ENCODE results near the gene NMNAT2.
"Not testable (repeated sequence)": the region's sequence is repeated elsewhere in the genome, so short reads cannot be mapped to it uniquely, and the experiment has no call there.

NMNAT2 gene

GRCh38 chr1:183288583-183288982 lies 129.6 kb downstream of the NMNAT2 start:
- no peak for DNase-seq (ENCODE audit: low read depth in 4 of 4, low spot score in 1 of 4)

GRCh38 chr1:183287191-183287675 lies 130.9 kb downstream of the NMNAT2 start:
- DNase-seq (ENCODE audit: low read depth in 4 of 4, low spot score in 1 of 4) = no peak

- no peak for DNase-seq (ENCODE audit: low read depth in 4 of 4, low spot score in 1 of 4)
These were observed 132.4 kb downstream of the NMNAT2 start for GRCh38 chr1:183285746-183286145.

- no peak for DNase-seq (ENCODE audit: low read depth in 4 of 4, low spot score in 1 of 4)
These were observed 132.9 kb downstream of the NMNAT2 start for GRCh38 chr1:183285256-183285655.

GRCh38 chr1:183284086-183284485 lies 134.1 kb downstream of the NMNAT2 start:
- no peak for DNase-seq (ENCODE audit: low read depth in 4 of 4, low spot score in 1 of 4)

GRCh38 chr1:183283286-183283685 lies 134.9 kb downstream of the NMNAT2 start:
- no peak for DNase-seq (ENCODE audit: low read depth in 4 of 4, low spot score in 1 of 4)

- no peak for DNase-seq (ENCODE audit: low read depth in 4 of 4, low spot score in 1 of 4)
These were observed 135.9 kb downstream of the NMNAT2 start for GRCh38 chr1:183282101-183282855.

GRCh38 chr1:183281553-183282091 lies 136.6 kb downstream of the NMNAT2 start:
- DNase-seq (ENCODE audit: low read depth in 4 of 4, low spot score in 1 of 4) = peak; percentile 33 to 62 (median 50)

- no peak for DNase-seq (ENCODE audit: low read depth in 4 of 4, low spot score in 1 of 4)
These were observed 137.1 kb downstream of the NMNAT2 start for GRCh38 chr1:183281039-183281438.

GRCh38 chr1:183279835-183280234 lies 138.3 kb downstream of the NMNAT2 start:
- no peak for DNase-seq (ENCODE audit: low read depth in 4 of 4, low spot score in 1 of 4)

GRCh38 chr1:183278739-183279591 lies 139.2 kb downstream of the NMNAT2 start:
- no peak for DNase-seq (ENCODE audit: low read depth in 4 of 4, low spot score in 1 of 4)

GRCh38 chr1:183277821-183278738 lies 140.1 kb downstream of the NMNAT2 start:
- DNase-seq (ENCODE audit: low read depth in 4 of 4, low spot score in 1 of 4) = no peak

- no peak for DNase-seq (ENCODE audit: low read depth in 4 of 4, low spot score in 1 of 4)
These were observed 141.6 kb downstream of the NMNAT2 start for GRCh38 chr1:183276386-183277080.

- no peak for DNase-seq (ENCODE audit: low read depth in 4 of 4, low spot score in 1 of 4)
These were observed 142.9 kb downstream of the NMNAT2 start for GRCh38 chr1:183275322-183275721.

- no peak for DNase-seq (ENCODE audit: low read depth in 4 of 4, low spot score in 1 of 4)
These were observed 143.3 kb downstream of the NMNAT2 start for GRCh38 chr1:183274836-183275235.

- DNase-seq (ENCODE audit: low read depth in 4 of 4, low spot score in 1 of 4) = not testable (repeated sequence)
These were observed 144.2 kb downstream of the NMNAT2 start for GRCh38 chr1:183273984-183274383.

GRCh38 chr1:183273300-183273699 lies 144.9 kb downstream of the NMNAT2 start:
- DNase-seq (ENCODE audit: low read depth in 4 of 4, low spot score in 1 of 4) = no peak

GRCh38 chr1:183272390-183272848 lies 145.8 kb downstream of the NMNAT2 start:
- DNase-seq (ENCODE audit: low read depth in 4 of 4, low spot score in 1 of 4) = no peak

- DNase-seq (ENCODE audit: low read depth in 4 of 4, low spot score in 1 of 4) = no peak
These were observed 147.5 kb downstream of the NMNAT2 start for GRCh38 chr1:183270541-183271141.
